ENCODE results near the gene GYPC.

GYPC gene

DNA sequence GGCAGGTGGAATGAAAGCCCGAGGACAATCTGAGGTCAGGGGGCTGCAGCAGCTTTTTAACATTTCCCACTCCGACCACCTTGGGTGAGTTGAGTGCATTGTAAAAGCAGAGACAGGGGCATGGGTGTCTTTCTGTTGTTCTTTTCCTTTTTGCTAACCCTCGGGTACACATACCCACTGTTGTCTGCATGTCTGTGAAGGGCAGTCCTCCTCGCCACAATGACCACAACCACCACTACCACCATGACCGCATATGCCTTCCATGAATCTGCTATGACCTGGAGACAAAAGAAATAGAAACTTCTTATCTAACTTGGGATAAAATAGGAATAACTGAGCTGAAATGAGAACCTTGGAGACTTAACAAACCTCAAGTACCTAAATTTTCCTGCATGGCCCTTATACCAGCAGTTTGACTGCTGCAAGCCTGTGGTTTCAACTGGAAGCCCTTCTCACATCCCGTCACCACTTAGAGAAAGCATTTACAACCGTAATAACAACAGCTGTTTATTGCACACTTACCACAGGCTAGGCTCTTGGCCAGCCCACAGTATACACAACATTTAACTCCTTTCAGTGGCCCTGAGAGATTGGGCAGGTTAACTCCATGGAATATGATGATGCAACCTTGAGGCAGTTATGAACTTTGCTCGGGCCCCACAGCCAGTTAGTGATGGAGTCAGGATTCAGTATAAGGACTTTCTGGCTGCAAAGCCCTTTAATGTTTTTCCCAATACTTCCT lies 80.3 kb downstream of the GYPC start (continued):
- no peak for TF ChIP-seq RARB (CRISPR knock-in tag; IDR thresholded peaks at IDR 0.05)

DNA sequence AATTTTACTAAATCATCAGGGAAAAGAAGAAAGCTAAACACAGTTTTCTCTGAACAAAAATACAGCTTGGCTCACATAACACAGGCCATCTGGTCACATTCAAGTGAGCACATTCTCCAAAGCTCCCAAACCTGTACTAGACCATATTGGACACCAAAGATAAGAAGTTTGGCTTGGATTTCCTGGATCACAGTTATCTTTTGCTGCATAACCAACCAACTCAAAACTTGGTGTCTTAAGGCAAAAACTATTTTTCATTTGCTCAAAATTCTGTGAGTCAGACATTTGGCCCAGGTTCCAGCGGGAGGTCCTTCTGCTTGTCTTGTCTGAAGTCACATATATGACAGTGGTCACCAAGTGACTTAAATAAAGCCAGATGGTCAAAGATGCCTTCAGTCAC lies 83.2 kb downstream of the GYPC start:
- TF ChIP-seq ZFP3 (CRISPR knock-in tag; IDR thresholded peaks at IDR 0.05) = no peak
- no peak for TF ChIP-seq TOX (CRISPR knock-in tag; IDR thresholded peaks at IDR 0.05; ENCODE audit: borderline replicate concordance)
- no peak for TF ChIP-seq GLIS3 (CRISPR knock-in tag; IDR thresholded peaks at IDR 0.05)
- TF ChIP-seq BACH2 (CRISPR knock-in tag; IDR thresholded peaks at IDR 0.05; ENCODE audit: borderline replicate concordance) = no peak
- TF ChIP-seq, protein P1, sequence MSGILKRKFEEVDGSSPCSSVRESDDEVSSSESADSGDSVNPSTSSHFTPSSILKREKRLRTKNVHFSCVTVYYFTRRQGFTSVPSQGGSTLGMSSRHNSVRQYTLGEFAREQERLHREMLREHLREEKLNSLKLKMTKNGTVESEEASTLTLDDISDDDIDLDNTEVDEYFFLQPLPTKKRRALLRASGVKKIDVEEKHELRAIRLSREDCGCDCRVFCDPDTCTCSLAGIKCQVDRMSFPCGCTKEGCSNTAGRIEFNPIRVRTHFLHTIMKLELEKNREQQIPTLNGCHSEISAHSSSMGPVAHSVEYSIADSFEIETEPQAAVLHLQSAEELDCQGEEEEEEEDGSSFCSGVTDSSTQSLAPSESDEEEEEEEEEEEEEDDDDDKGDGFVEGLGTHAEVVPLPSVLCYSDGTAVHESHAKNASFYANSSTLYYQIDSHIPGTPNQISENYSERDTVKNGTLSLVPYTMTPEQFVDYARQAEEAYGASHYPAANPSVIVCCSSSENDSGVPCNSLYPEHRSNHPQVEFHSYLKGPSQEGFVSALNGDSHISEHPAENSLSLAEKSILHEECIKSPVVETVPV (CRISPR knock-in tag; IDR thresholded peaks at IDR 0.05) = no peak
- no peak for TF ChIP-seq ESRRG (CRISPR knock-in tag; IDR thresholded peaks at IDR 0.05)
- no peak for TF ChIP-seq ZNF565 (CRISPR knock-in tag; conservative IDR thresholded peaks at IDR 0.05; ENCODE audit: low read depth)
- no peak for TF ChIP-seq ZNF70 (CRISPR knock-in tag; IDR thresholded peaks at IDR 0.05)
- no peak for TF ChIP-seq TCF4 (CRISPR knock-in tag; IDR thresholded peaks at IDR 0.05; ENCODE audit: borderline replicate concordance)
- TF ChIP-seq, protein P2, sequence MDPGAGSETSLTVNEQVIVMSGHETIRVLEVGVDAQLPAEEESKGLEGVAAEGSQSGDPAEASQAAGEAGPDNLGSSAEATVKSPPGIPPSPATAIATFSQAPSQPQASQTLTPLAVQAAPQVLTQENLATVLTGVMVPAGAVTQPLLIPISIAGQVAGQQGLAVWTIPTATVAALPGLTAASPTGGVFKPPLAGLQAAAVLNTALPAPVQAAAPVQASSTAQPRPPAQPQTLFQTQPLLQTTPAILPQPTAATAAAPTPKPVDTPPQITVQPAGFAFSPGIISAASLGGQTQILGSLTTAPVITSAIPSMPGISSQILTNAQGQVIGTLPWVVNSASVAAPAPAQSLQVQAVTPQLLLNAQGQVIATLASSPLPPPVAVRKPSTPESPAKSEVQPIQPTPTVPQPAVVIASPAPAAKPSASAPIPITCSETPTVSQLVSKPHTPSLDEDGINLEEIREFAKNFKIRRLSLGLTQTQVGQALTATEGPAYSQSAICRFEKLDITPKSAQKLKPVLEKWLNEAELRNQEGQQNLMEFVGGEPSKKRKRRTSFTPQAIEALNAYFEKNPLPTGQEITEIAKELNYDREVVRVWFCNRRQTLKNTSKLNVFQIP (CRISPR knock-in tag; IDR thresholded peaks at IDR 0.05; ENCODE audit: borderline replicate concordance, low read depth) = no peak
- TF ChIP-seq ARNTL (CRISPR knock-in tag; IDR thresholded peaks at IDR 0.05; ENCODE audit: borderline replicate concordance, low read depth) = no peak
- TF ChIP-seq ZFP30 (CRISPR knock-in tag; IDR thresholded peaks at IDR 0.05) = no peak
- TF ChIP-seq OSR1 (CRISPR knock-in tag; IDR thresholded peaks at IDR 0.05) = no peak
- TF ChIP-seq, protein P3, sequence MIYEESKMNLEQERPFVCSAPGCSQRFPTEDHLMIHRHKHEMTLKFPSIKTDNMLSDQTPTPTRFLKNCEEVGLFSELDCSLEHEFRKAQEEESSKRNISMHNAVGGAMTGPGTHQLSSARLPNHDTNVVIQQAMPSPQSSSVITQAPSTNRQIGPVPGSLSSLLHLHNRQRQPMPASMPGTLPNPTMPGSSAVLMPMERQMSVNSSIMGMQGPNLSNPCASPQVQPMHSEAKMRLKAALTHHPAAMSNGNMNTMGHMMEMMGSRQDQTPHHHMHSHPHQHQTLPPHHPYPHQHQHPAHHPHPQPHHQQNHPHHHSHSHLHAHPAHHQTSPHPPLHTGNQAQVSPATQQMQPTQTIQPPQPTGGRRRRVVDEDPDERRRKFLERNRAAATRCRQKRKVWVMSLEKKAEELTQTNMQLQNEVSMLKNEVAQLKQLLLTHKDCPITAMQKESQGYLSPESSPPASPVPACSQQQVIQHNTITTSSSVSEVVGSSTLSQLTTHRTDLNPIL (CRISPR knock-in tag; IDR thresholded peaks at IDR 0.05; ENCODE audit: low read depth) = no peak
- TF ChIP-seq, protein P4, sequence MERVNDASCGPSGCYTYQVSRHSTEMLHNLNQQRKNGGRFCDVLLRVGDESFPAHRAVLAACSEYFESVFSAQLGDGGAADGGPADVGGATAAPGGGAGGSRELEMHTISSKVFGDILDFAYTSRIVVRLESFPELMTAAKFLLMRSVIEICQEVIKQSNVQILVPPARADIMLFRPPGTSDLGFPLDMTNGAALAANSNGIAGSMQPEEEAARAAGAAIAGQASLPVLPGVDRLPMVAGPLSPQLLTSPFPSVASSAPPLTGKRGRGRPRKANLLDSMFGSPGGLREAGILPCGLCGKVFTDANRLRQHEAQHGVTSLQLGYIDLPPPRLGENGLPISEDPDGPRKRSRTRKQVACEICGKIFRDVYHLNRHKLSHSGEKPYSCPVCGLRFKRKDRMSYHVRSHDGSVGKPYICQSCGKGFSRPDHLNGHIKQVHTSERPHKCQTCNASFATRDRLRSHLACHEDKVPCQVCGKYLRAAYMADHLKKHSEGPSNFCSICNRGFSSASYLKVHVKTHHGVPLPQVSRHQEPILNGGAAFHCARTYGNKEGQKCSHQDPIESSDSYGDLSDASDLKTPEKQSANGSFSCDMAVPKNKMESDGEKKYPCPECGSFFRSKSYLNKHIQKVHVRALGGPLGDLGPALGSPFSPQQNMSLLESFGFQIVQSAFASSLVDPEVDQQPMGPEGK (CRISPR knock-in tag; IDR thresholded peaks at IDR 0.05; ENCODE audit: borderline replicate concordance) = no peak
- no peak for ATAC-seq

DNA sequence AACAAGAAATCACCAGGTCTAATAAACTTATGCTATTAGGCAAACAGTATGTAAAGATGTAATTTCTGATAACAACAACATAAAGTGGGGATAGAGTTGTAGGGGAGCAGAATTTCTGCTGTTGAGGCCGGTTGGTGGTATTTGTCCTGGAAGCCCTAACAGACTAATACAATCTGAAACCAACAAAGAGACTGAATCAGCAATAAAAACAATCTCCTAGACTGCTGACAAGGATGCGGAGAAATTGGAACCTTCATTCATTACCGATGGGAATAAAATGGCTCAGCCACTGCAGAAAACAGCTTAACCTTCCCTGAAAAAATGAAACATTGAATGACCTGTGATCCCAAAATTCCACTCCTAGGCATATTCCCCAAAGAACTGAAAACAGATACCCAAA lies 88.7 kb downstream of the GYPC start:
- TF ChIP-seq TCF4 (CRISPR knock-in tag; IDR thresholded peaks at IDR 0.05; ENCODE audit: borderline replicate concordance) (no peak), ZNF565 (CRISPR knock-in tag; conservative IDR thresholded peaks at IDR 0.05; ENCODE audit: low read depth) (no peak), ARNTL (CRISPR knock-in tag; IDR thresholded peaks at IDR 0.05; ENCODE audit: borderline replicate concordance, low read depth) (no peak)
- no peak for ATAC-seq

Measured in SK-N-SH treated with all-trans-retinoic acid at 6 μM for 48 hours (cell line).